Measurements from ENCODE around the gene RIPPLY2. TPM values are rescaled to one million over a fixed set of nuclear protein-coding genes. Genes with fewer than 3 reads are reported as not detected.

RIPPLY2 gene
- total and polyA plus RNA-seq, 9 of the 15 experiments (the other 6 are each of a cell fraction or from before 2014, with no cell fraction given): not detected

GRCh38 chr6:83824831-83825230 is 28.3 kb upstream of the RIPPLY2 start (continued):
- no peak for TF ChIP-seq ZNF764 (CRISPR knock-in tag; IDR thresholded peaks at IDR 0.05; ENCODE audit: low read depth)

- POLR2A ChIA-PET: interaction anchor here (1.1 kb wide), 1 partner anchor 19 kb away, joined by 3 read pairs; no protein-coding TSS in a partner anchor
- Histone ChIP-seq H3K4me2 (ENCODE audit: insufficient read depth, low read length) (no peak overlapping the region), H3K27me3 (ENCODE audit: control insufficient read depth in 2 of 2, insufficient read depth in 2 of 2, low read length in 2 of 2) (no peaks in the 10 kb centered on the region; a peak in 1 of 5 replicates), H3K9me3 (replicated peaks; ENCODE audit: control insufficient read depth, insufficient read depth, low read depth, low read length) (no peaks in the 10 kb centered on the region), H2AFZ (ENCODE audit: low read depth, low read length) (no peak overlapping the region), H3K79me2 (ENCODE audit: control insufficient read depth, insufficient read depth, low read length) (no peaks in the 10 kb centered on the region), H3K9ac (ENCODE audit: insufficient read depth in 1 of 2, low read depth in 2 of 2, low read length in 2 of 2) (no peak overlapping the region), H3K4me1 (replicated peaks in 1 of 2; ENCODE audit: control insufficient read depth in 2 of 2, insufficient read depth in 2 of 2, low read length in 2 of 2) (no peaks in the 10 kb centered on the region), H3K9me1 (ENCODE audit: control insufficient read depth, insufficient read depth, low read length) (no peaks in the 10 kb centered on the region), H3K36me3 (ENCODE audit: control insufficient read depth, insufficient read depth, low read length) (no peaks in the 10 kb centered on the region), H3K27ac (ENCODE audit: extremely low read depth, low read depth, low read length) (no peak overlapping the region), H4K20me1 (replicated peaks; ENCODE audit: control insufficient read depth, insufficient read depth, low read length) (no peaks in the 10 kb centered on the region), H3K4me3 (no peak overlapping the region)
- DNase-seq (ENCODE audit: extremely low read depth in 1 of 4, low spot score in 3 of 4) (peak in 2 of 4 experiments; percentile 5 to 11), FAIRE-seq (no peak), ATAC-seq (no peak; the same call in 2 of the 3 replicates)
- 0% methylated on average over 2 of the region's 2 CpGs for WGBS (ENCODE audit: insufficient coverage, low coverage, missing lambda C conversion rate)
- intact Hi-C loops (cut with micrococcal nuclease): no loop called here
- in situ Hi-C loops (cut with MboI): no loop called here
- CTCF ChIA-PET (ENCODE audit: low intra/inter-chr PET ratio): no interaction called here
- no TSS peak for BruUV-seq (replicated peaks)
- TF ChIP-seq KHSRP (IDR thresholded peaks at IDR 0.05): no peak
- TF ChIP-seq DPF2 (IDR thresholded peaks at IDR 0.05): no peak
- TF ChIP-seq ESRRA (IDR thresholded peaks at IDR 0.05; ENCODE audit: borderline replicate concordance, low read depth): no peak
- TF ChIP-seq ZNF408 (CRISPR knock-in tag; IDR thresholded peaks at IDR 0.05; ENCODE audit: low read depth): no peak
- no peak for TF ChIP-seq HNRNPH1 (optimal IDR thresholded peaks at IDR 0.05; ENCODE audit: low read depth, low read length)
- no peak for TF ChIP-seq SIX5 (IDR thresholded peaks at IDR 0.05; ENCODE audit: borderline replicate concordance in 1 of 2, insufficient read depth in 1 of 2, low read depth in 1 of 2, low read length in 2 of 2)
- TF ChIP-seq SAP30 (IDR thresholded peaks at IDR 0.05; ENCODE audit: borderline replicate concordance, insufficient read depth, low read depth, low read length, poor library complexity, severe bottlenecking): no peak
- TF ChIP-seq NR1H2 (CRISPR knock-in tag; IDR thresholded peaks at IDR 0.05): no peak
- TF ChIP-seq IFI16 (CRISPR knock-in tag; IDR thresholded peaks at IDR 0.05): no peak
- TF ChIP-seq TCF3 (CRISPR knock-in tag; IDR thresholded peaks at IDR 0.05): no peak
- TF ChIP-seq ZNF77 (CRISPR knock-in tag; IDR thresholded peaks at IDR 0.05): no peak
- no peak for TF ChIP-seq KLF16 (IDR thresholded peaks at IDR 0.05)
- no peak for TF ChIP-seq ZC3H8 (IDR thresholded peaks at IDR 0.05)
- TF ChIP-seq FOSL1 (tag; conservative IDR thresholded peaks at IDR 0.05): no peak
- no peak for TF ChIP-seq ZNF133 (CRISPR knock-in tag; IDR thresholded peaks at IDR 0.05)
- no peak for TF ChIP-seq ARHGAP35 (IDR thresholded peaks at IDR 0.05; ENCODE audit: partially characterized antibody)
- no peak for TF ChIP-seq E4F1 (CRISPR knock-in tag; IDR thresholded peaks at IDR 0.05; ENCODE audit: borderline replicate concordance)
- TF ChIP-seq SFPQ (IDR thresholded peaks at IDR 0.05; ENCODE audit: low read depth, low read length): no peak
Measured at GRCh38 chr6:83827050-83827449, 26.1 kb upstream of the RIPPLY2 start.
